ENCODE measurements around the gene GPRC6A.
"Not testable (repeated sequence)": the region's sequence is repeated elsewhere in the genome, so short reads cannot be mapped to it uniquely, and the experiment has no call there.

GPRC6A gene

GRCh38 chr6:116840091-116840490 is 11.2 kb upstream of the GPRC6A start:
- H3K27me3 ChIP-seq: no peaks in the 10 kb centered on the region
- no peak for TF ChIP-seq CTCF (IDR thresholded peaks at IDR 0.05)
- H3K4me3 ChIP-seq (ENCODE audit: low read depth in 1 of 2, low read length in 1 of 2): no peak overlapping the region
- H3K9me3 ChIP-seq: no peaks in the 10 kb centered on the region
- H3K27ac ChIP-seq: no peak overlapping the region
- H3K4me1 ChIP-seq (ENCODE audit: control insufficient read depth in 1 of 2, insufficient read depth in 1 of 2, low read depth in 1 of 2, low read length in 1 of 2): no peaks in the 10 kb centered on the region
- H3K36me3 ChIP-seq: no peaks in the 10 kb centered on the region

- H3K27ac ChIP-seq: no peak overlapping the region
- no peak for TF ChIP-seq CTCF (IDR thresholded peaks at IDR 0.05)
- H3K4me1 ChIP-seq (ENCODE audit: control insufficient read depth in 1 of 2, insufficient read depth in 1 of 2, low read depth in 1 of 2, low read length in 1 of 2): no peaks in the 10 kb centered on the region
- H3K27me3 ChIP-seq: peaks cover 3% of the 10 kb centered on the region
- no peaks in the 10 kb centered on the region for H3K9me3 ChIP-seq
- no peak overlapping the region for H3K4me3 ChIP-seq (ENCODE audit: low read depth in 1 of 2, low read length in 1 of 2)
- no peaks in the 10 kb centered on the region for H3K36me3 ChIP-seq
These were observed 7.9 kb upstream of the GPRC6A start for GRCh38 chr6:116836606-116837342.

- not testable (repeated sequence) for H3K9me3 ChIP-seq; H3K4me1 ChIP-seq (ENCODE audit: control insufficient read depth in 1 of 2, insufficient read depth in 1 of 2, low read depth in 1 of 2, low read length in 1 of 2); H3K4me3 ChIP-seq (ENCODE audit: low read depth in 1 of 2, low read length in 1 of 2); H3K27me3 ChIP-seq; H3K36me3 ChIP-seq; H3K27ac ChIP-seq
These were observed 5.6 kb upstream of the GPRC6A start for GRCh38 chr6:116834526-116834925.

- Histone ChIP-seq H3K36me3 (no peaks in the 10 kb centered on the region), H3K4me1 (ENCODE audit: control insufficient read depth in 1 of 2, insufficient read depth in 1 of 2, low read depth in 1 of 2, low read length in 1 of 2) (no peaks in the 10 kb centered on the region), H3K9me3 (no peaks in the 10 kb centered on the region), H3K27me3 (peaks cover 3% of the 10 kb centered on the region), H3K27ac (no peak overlapping the region), H3K4me3 (ENCODE audit: low read depth in 1 of 2, low read length in 1 of 2) (no peak overlapping the region)
- no peak for TF ChIP-seq CTCF (IDR thresholded peaks at IDR 0.05)
These were observed 1.2 kb downstream of the GPRC6A start for GRCh38 chr6:116827561-116828240.

GRCh38 chr6:116816336-116816735 is 12.5 kb downstream of the GPRC6A start:
- H3K36me3 ChIP-seq: not testable (repeated sequence)

GRCh38 chr6:116812051-116812650 is 16.7 kb downstream of the GPRC6A start:
- no peak overlapping the region for H3K4me3 ChIP-seq (ENCODE audit: low read depth in 1 of 2, low read length in 1 of 2)

More at GRCh38 chr6:116816336-116816735, 12.5 kb downstream of the GPRC6A start:
- not testable (repeated sequence) for H3K4me1 ChIP-seq (ENCODE audit: control insufficient read depth in 1 of 2, insufficient read depth in 1 of 2, low read depth in 1 of 2, low read length in 1 of 2); H3K27ac ChIP-seq; H3K9me3 ChIP-seq; H3K27me3 ChIP-seq; H3K4me3 ChIP-seq (ENCODE audit: low read depth in 1 of 2, low read length in 1 of 2)

More at GRCh38 chr6:116812051-116812650, 16.7 kb downstream of the GPRC6A start:
- Histone ChIP-seq H3K27ac (no peak overlapping the region), H3K36me3 (no peaks in the 10 kb centered on the region), H3K4me1 (ENCODE audit: control insufficient read depth in 1 of 2, insufficient read depth in 1 of 2, low read depth in 1 of 2, low read length in 1 of 2) (no peaks in the 10 kb centered on the region), H3K9me3 (no peaks in the 10 kb centered on the region), H3K27me3 (no peaks in the 10 kb centered on the region)
- no peak for TF ChIP-seq CTCF (IDR thresholded peaks at IDR 0.05)

Measured in neutrophil (primary cell).